GM12878 (cell line): ENCODE data around the gene EEFSEC. TPM values are rescaled to one million over a fixed set of nuclear protein-coding genes. Genes with fewer than 3 reads are reported as not detected.

Source experiments
- ATAC-seq: fragments of 200-7000 bp; cut with Tn5 transposase; 3 replicates; pipeline ENCODE4 v1.9.1; 2020; ENCODE audit warnings: mild to moderate bottlenecking, moderate library complexity
- BruUV-seq: library from RNA; stranded (reverse); fragments of 400-500 nt; replicated peaks from 2 replicates; lab custom pipeline; 2021; lab: Mats Ljungman, UMichigan
- CTCF ChIA-PET: fragments of 300-600 bp; sonication (Branson Sonifier 250); formaldehyde crosslinking; extraction: SDS; loops from one replicate; lab custom pipeline; 2021; ENCODE audit warnings: inconsistent platforms; lab: Yijun Ruan, JAX
- POLR2A ChIA-PET: fragments of 350-600 bp; formaldehyde crosslinking; extraction: SDS; loops from one replicate; lab custom pipeline; 2021; ENCODE audit warnings: inconsistent platforms; lab: Charles Lee
- RAD21 ChIA-PET: fragments of 300-600 bp; sonication (Branson Sonifier 250); formaldehyde crosslinking; loops from one replicate; lab custom pipeline; 2023; ENCODE audit warnings: antibody characterized with exemption; ENCODE audit not compliant: unreplicated experiment; lab: Charles Lee
- SMC1A ChIA-PET: fragments of 300-600 bp; sonication (Branson Sonifier 250); formaldehyde crosslinking; loops from one replicate; lab custom pipeline; 2023; ENCODE audit not compliant: unreplicated experiment, uncharacterized antibody; lab: Charles Lee
- DNase-seq: peaks from one replicate; pipeline ENCODE4 v3.0.0-alpha.2; 2011; ENCODE audit warnings: low read depth, low spot score
- FAIRE-seq: peaks from 3 replicates; lab custom pipeline; 2011; peaks lifted over from hg19 to GRCh38; lab: Jason Lieb, UNC
- H2AFZ ChIP-seq: 2 replicates; pipeline ENCODE4 v1.6.0; 2011; ENCODE audit warnings: low read depth, low read length, control low read depth; ENCODE audit not compliant: control insufficient read depth
- H3K27ac ChIP-seq: 2 replicates; pipeline ENCODE4 v1.5.1; 2011; ENCODE audit warnings: control low read depth; ENCODE audit not compliant: control insufficient read depth, insufficient read depth
- H3K27me3 ChIP-seq, 2 experiments: replicated peaks in 1 of 2; 2 replicates each; pipeline versions ENCODE4 v1.6.0 to v1.6.1; 2011; ENCODE audit warnings: low read length in 1 of 2; ENCODE audit not compliant: control insufficient read depth in 2 of 2, insufficient read depth in 2 of 2
- H3K36me3 ChIP-seq, 2 experiments: 2 replicates each; pipeline ENCODE4 v1.5.1; 2011; ENCODE audit warnings: low read length in 1 of 2; ENCODE audit not compliant: control insufficient read depth in 2 of 2, insufficient read depth in 2 of 2
- H3K4me1 ChIP-seq: 2 replicates; pipeline ENCODE4 v1.6.1; 2011; ENCODE audit warnings: mild to moderate bottlenecking, low read length, moderate library complexity, mixed read lengths; ENCODE audit not compliant: control insufficient read depth, insufficient read depth
- H3K4me2 ChIP-seq: 2 replicates; pipeline ENCODE4 v1.6.0; 2011; ENCODE audit warnings: control low read depth; ENCODE audit not compliant: control insufficient read depth, insufficient read depth
- H3K4me3 ChIP-seq: fragments of 200-600 bp; sonication (generic); 2 replicates; pipeline ENCODE4 v1.5.1; 2016
- H3K79me2 ChIP-seq: 2 replicates; pipeline ENCODE4 v1.6.0; 2011; ENCODE audit warnings: low read length; ENCODE audit not compliant: control insufficient read depth, insufficient read depth
- H3K9ac ChIP-seq: 2 replicates; pipeline ENCODE4 v1.8.0; 2011; ENCODE audit warnings: low read length, control low read depth, mixed read lengths; ENCODE audit not compliant: control insufficient read depth, insufficient read depth
- H3K9me3 ChIP-seq: replicated peaks from 3 replicates; pipeline ENCODE4 v1.5.1; 2011; ENCODE audit warnings: mild to moderate bottlenecking, low read length; ENCODE audit not compliant: control insufficient read depth, insufficient read depth
- H4K20me1 ChIP-seq: 2 replicates; pipeline ENCODE4 v1.6.0; 2011; ENCODE audit not compliant: control insufficient read depth, insufficient read depth
- ATF7 ChIP-seq: fragments of 450-650 bp; IDR thresholded peaks from 2 replicates; pipeline ENCODE4 v1.6.1; 2016; ENCODE audit warnings: low read depth, mild to moderate bottlenecking
- BACH1 ChIP-seq: fragments of 450-650 bp; IDR thresholded peaks from 2 replicates; pipeline ENCODE4 v1.6.1; 2017; ENCODE audit warnings: mild to moderate bottlenecking, borderline replicate concordance
- GATAD2B ChIP-seq: fragments of 450-650 bp; conservative IDR thresholded peaks from 2 replicates; pipeline ENCODE4 v1.6.1; 2017; ENCODE audit warnings: low read depth, mild to moderate bottlenecking, moderate library complexity
- HDAC6 ChIP-seq: fragments of 200-600 bp; sonication (generic); IDR thresholded peaks from one replicate; pipeline ENCODE4 v1.8.0; 2017; ENCODE audit warnings: antibody characterized with exemption; ENCODE audit not compliant: unreplicated experiment
- MEF2B ChIP-seq: fragments of 450-650 bp; IDR thresholded peaks from 2 replicates; pipeline ENCODE4 v1.6.1; 2018; ENCODE audit warnings: mild to moderate bottlenecking, moderate library complexity; ENCODE audit not compliant: partially characterized antibody, poor library complexity, severe bottlenecking
- WGBS: methylation state at CpG from one replicate; pipeline ENCODE4 v1.1.6; 2016; ENCODE audit warnings: low lambda C conversion rate; ENCODE audit not compliant: insufficient replicate concordance, insufficient coverage; ENCODE audit errors: missing lambda C conversion rate; 5-methylcytosine and 5-hydroxymethylcytosine counted together
- in situ Hi-C: fragments of 300-500 bp; cut with MboI; formaldehyde crosslinking; loops from 9 replicates; pipeline ENCODE4 v1.14.3; 2018; ENCODE audit warnings: mixed read lengths
- intact Hi-C: fragments of 100-400 bp; cut with micrococcal nuclease; formaldehyde crosslinking; loops from one replicate; pipeline ENCODE4 v1.14.2; 2022; ENCODE audit not compliant: unreplicated experiment
- polyA plus RNA-seq, 11 experiments: library from polyadenylated mRNA; depleted of rRNA in 4 of 11; unstranded in 6 of 11; stranded (reverse) in 5 of 11; fragments of >200 nt; fragmentation: Nextera tagmentation in 4 of 11; fragmentation: Illumina TruSeq in 1 of 11; extraction: Ambion mirVana in 4 of 11; extraction: Trizol in 1 of 11; gene quantifications; 1 replicate in 1 of 11; 2 replicates in 10 of 11; pipeline versions ENCODE4 v1.2.1 to v1.2.3, GENCODE V29; 2011 to 2016; ENCODE audit warnings: inconsistent platforms in 2 of 11, missing spikeins in 2 of 11, low read depth in 1 of 11
- total RNA-seq, 4 experiments: library from RNA; depleted of rRNA in 3 of 4; stranded (reverse); fragments of >200 nt in 3 of 4; fragmentation: Illumina TruSeq in 1 of 4; extraction: Trizol in 1 of 4; gene quantifications; 2 replicates each; pipeline versions ENCODE4 v1.2.1 to v1.2.3, GENCODE V29; 2013 to 2021
- TF ChIP-seq, protein P1 (sequence below): fragments of 150-350 bp; IDR thresholded peaks from 2 replicates; pipeline ENCODE4 v1.6.1; 2016; ENCODE audit warnings: low read depth, low read length
- TF ChIP-seq, protein P2 (sequence below): fragments of 450-650 bp; IDR thresholded peaks from 2 replicates; pipeline ENCODE4 v1.6.1; 2017; ENCODE audit warnings: mild to moderate bottlenecking, moderate library complexity

Gene EEFSEC
- total and polyA plus RNA-seq, 10 of the 15 experiments (the other 5 are each of a cell fraction or from before 2014, with no cell fraction given): 0.29 to 29.1 (median 16.1) TPM

DNA sequence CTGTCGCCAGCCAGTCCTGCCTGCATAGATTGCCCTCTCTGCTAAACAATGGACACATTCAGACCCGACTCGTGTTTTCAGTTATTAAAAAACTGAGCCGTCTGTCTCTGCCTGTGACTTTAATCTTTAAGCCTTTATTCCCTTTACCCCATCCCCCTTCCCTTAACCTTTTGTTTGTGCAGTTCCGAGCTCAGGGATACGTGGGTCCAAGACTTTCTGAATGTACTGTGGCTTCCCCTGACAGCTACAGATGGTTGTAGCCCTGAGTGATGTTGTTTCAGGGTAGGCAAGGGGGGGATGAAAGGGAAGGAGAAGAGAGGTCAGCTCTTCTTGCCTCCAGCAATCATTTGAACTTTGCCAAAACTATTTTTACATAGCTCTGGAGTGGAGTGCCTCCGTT lies 44.6 kb downstream of the EEFSEC start:
- ChIA-PET RAD21 (no interaction called here), CTCF (interaction anchor here (0.6 to 1.2 kb wide), 2 partner anchors 13 to 71 kb away, joined by 3 read pairs; no protein-coding TSS in a partner anchor), SMC1A (interaction anchor here (1.0 kb wide), 1 partner anchor 54 kb away, joined by 3 read pairs; no protein-coding TSS in a partner anchor), POLR2A (no interaction called here)
- WGBS: 70% methylated on average over 7 of the region's 7 CpGs
- no TSS peak for BruUV-seq
- Histone ChIP-seq H3K4me3 (no peak overlapping the region), H3K27ac (no peak overlapping the region), H3K9me3 (no peaks in the 10 kb centered on the region), H3K9ac (no peak overlapping the region), H3K4me1 (no peaks in the 10 kb centered on the region), H2AFZ (no peak overlapping the region), H3K36me3 (no peaks in the 10 kb centered on the region; a peak in 1 of 4 replicates), H3K79me2 (no peaks in the 10 kb centered on the region), H4K20me1 (no peaks in the 10 kb centered on the region), H3K4me2 (no peak overlapping the region), H3K27me3 (no peaks in the 10 kb centered on the region)
- intact Hi-C loops (no loop called here), in situ Hi-C loops (no loop called here)
- ATAC-seq: no peak
- TF ChIP-seq, protein P1, sequence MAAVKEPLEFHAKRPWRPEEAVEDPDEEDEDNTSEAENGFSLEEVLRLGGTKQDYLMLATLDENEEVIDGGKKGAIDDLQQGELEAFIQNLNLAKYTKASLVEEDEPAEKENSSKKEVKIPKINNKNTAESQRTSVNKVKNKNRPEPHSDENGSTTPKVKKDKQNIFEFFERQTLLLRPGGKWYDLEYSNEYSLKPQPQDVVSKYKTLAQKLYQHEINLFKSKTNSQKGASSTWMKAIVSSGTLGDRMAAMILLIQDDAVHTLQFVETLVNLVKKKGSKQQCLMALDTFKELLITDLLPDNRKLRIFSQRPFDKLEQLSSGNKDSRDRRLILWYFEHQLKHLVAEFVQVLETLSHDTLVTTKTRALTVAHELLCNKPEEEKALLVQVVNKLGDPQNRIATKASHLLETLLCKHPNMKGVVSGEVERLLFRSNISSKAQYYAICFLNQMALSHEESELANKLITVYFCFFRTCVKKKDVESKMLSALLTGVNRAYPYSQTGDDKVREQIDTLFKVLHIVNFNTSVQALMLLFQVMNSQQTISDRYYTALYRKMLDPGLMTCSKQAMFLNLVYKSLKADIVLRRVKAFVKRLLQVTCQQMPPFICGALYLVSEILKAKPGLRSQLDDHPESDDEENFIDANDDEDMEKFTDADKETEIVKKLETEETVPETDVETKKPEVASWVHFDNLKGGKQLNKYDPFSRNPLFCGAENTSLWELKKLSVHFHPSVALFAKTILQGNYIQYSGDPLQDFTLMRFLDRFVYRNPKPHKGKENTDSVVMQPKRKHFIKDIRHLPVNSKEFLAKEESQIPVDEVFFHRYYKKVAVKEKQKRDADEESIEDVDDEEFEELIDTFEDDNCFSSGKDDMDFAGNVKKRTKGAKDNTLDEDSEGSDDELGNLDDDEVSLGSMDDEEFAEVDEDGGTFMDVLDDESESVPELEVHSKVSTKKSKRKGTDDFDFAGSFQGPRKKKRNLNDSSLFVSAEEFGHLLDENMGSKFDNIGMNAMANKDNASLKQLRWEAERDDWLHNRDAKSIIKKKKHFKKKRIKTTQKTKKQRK: no peak
- no peak for TF ChIP-seq GATAD2B
- TF ChIP-seq BACH1: no peak
- no peak for TF ChIP-seq HDAC6
- TF ChIP-seq, protein P2, sequence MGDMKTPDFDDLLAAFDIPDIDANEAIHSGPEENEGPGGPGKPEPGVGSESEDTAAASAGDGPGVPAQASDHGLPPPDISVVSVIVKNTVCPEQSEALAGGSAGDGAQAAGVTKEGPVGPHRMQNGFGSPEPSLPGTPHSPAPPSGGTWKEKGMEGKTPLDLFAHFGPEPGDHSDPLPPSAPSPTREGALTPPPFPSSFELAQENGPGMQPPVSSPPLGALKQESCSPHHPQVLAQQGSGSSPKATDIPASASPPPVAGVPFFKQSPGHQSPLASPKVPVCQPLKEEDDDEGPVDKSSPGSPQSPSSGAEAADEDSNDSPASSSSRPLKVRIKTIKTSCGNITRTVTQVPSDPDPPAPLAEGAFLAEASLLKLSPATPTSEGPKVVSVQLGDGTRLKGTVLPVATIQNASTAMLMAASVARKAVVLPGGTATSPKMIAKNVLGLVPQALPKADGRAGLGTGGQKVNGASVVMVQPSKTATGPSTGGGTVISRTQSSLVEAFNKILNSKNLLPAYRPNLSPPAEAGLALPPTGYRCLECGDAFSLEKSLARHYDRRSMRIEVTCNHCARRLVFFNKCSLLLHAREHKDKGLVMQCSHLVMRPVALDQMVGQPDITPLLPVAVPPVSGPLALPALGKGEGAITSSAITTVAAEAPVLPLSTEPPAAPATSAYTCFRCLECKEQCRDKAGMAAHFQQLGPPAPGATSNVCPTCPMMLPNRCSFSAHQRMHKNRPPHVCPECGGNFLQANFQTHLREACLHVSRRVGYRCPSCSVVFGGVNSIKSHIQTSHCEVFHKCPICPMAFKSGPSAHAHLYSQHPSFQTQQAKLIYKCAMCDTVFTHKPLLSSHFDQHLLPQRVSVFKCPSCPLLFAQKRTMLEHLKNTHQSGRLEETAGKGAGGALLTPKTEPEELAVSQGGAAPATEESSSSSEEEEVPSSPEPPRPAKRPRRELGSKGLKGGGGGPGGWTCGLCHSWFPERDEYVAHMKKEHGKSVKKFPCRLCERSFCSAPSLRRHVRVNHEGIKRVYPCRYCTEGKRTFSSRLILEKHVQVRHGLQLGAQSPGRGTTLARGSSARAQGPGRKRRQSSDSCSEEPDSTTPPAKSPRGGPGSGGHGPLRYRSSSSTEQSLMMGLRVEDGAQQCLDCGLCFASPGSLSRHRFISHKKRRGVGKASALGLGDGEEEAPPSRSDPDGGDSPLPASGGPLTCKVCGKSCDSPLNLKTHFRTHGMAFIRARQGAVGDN: no peak
- TF ChIP-seq MEF2B: no peak
- no peak for TF ChIP-seq ATF7
- no peak for FAIRE-seq
- DNase-seq: no peak
